ENCODE measurements around the gene OTOG.
"Not testable (repeated sequence)": the region's sequence is repeated elsewhere in the genome, so short reads cannot be mapped to it uniquely, and the experiment has no call there.

Gene OTOG

DNA sequence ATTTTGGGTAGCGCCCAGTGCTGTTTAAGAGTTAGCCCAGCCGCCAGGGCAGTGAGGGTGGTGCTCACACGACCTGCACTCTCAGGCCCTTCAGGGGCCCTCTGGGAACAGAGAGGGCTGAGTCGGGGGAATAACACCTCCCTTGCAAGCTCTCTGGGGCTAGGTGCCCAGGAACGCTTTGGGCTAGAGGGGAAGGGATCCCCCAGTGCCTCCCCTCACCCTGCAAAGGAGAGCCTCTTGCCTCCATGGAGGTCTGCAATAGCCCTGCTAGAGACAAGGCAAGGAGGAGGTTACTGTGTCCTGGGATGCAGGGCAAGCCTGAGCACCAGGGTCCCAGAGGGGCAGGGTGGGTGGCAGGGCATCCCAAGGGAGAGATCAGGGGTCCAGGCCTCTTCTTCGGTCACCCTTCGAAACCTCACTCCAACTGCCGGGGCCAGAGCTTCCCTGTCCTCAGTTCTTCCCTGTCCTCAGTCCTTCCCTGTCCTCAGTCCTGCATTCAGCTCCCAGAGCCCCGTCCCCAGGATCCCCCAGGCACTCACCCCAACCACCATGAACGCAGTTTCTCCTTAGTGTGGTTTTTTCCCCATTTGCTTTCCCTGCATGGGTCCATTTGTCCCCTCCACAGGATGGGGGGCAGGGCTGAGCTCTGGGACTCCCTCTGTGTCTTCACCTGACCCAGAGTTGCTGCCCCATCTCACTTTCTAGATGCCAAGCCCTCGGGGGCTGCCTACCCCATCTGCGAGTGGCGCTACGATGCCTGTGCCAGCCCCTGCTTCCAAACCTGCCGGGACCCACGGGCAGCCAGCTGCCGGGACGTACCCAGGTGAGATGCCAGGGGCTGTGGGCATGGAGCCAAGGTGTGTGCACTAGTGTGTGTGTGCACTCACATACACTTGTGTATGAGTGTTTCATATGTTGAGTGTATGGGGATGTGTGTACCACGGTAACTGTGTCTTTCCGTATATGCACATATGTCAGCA is 60.8 kb downstream of the OTOG start:
- no peak for DNase-seq

DNA sequence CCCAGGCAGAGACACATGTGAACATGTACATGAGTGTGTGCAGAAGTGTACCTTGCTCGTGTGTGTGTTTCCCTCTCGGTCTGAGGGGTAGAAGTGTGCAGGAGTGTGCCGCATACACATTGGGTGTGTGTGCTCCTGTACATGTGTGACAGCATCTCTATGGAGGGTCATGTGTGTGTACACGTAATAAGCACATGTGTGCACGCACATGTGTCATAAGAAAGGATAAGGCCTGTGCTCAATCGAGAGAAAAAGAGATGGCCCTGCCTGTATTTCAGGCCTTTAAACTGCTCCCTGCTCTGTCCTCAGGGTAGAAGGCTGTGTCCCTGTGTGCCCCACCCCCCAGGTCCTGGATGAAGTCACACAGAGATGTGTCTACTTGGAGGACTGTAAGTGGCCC is 61.8 kb downstream of the OTOG start:
- DNase-seq, result no peak

DNA sequence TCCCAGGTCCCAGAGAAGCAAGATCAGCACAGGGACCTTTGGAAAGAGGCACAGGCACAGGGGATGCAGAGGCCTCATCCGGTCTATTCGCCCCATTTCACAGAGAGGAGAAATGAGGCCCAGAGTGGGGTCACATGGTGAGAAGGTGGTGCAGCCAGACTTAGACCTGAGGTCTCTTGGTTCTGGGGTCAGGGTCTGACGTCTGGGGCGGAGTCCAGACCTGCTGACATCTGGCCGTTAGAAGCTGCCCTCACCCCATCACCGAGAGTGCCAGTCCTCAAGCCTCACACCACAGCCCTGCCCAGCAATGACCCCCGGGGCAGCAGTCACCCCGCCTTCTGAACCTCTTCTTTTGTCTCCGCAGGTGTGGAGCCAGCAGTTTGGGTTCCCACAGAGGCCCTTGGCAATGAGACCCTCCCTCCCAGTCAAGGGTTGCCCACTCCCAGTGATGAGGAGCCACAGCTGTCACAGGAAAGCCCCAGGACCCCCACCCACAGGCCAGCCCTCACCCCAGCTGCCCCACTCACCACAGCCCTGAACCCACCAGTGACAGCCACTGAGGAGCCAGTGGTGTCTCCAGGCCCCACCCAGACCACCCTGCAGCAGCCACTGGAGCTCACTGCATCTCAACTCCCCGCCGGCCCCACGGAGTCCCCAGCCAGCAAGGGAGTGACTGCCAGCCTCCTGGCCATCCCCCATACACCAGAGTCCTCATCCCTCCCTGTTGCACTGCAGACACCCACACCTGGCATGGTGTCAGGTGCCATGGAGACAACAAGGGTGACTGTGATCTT is 62.4 kb downstream of the OTOG start:
- no peak for DNase-seq

DNA sequence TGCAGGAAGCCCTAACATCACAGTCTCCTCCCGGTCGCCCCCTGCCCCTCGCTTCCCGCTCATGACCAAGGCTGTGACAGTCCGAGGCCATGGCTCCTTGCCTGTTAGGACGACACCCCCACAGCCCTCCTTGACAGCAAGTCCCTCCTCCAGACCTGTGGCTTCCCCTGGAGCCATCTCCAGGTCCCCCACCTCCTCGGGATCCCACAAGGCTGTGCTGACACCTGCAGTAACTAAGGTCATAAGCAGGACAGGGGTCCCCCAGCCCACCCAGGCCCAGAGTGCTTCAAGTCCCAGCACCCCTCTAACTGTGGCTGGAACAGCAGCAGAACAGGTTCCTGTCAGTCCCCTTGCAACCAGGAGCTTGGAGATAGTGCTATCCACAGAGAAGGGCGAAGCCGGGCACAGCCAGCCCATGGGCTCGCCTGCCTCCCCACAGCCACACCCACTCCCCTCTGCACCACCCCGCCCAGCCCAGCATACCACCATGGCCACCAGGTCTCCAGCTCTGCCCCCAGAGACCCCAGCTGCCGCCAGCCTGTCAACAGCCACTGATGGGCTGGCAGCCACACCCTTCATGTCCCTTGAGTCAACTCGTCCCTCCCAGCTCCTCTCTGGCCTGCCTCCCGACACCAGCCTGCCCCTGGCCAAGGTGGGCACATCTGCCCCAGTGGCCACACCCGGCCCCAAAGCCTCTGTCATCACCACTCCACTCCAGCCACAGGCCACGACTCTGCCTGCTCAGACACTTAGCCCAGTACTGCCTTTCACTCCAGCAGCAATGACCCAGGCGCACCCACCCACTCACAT is 63.2 kb downstream of the OTOG start:
- no peak for DNase-seq

DNA sequence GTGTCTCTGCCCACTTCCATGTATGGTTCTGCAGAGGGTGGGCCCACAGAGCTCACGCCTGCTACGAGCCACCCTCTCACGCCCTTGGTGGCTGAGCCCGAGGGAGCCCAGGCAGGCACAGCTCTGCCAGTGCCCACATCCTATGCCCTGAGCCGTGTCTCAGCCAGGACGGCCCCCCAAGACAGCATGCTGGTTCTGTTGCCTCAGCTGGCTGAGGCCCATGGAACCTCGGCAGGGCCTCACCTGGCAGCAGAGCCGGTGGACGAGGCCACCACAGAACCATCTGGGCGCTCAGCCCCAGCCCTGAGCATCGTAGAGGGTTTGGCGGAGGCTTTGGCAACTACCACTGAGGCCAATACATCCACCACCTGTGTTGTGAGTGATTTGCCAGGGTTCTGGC is 64.0 kb downstream of the OTOG start:
- DNase-seq, result no peak

DNA sequence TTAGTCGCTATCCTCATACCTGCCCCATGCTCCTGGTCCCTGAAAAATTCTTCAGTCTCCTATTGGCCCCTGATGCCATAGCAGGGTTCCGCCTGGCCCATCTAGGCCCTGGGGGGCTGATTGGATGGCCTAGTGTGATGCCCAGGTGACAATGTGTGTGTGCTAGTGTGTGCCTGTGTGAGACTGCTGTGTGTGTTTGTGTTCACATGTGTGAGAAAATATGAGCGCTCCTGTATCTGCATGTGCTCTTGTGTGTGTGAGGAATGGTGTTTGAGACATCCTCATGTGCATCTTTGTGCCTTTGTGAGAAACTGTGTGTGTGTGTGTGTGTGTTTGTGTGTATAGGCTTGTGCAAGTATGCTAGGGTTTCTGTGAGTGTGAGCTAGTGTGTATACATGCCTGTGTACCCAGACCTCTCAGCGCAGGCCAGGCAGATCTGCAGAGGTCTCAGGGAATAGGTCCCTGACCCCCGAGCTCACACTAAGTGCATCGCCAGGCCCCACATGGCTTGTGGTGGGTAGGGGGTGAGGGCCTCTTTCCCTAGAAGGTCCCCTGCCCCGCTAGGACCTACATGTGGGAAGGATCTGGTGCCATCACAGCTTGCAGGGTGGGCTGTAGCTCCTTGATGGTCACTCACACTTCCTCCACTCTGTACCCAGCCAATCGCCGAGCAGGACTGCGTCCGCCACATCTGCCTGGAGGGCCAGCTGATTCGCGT is 64.6 kb downstream of the OTOG start:
- no peak for DNase-seq

DNA sequence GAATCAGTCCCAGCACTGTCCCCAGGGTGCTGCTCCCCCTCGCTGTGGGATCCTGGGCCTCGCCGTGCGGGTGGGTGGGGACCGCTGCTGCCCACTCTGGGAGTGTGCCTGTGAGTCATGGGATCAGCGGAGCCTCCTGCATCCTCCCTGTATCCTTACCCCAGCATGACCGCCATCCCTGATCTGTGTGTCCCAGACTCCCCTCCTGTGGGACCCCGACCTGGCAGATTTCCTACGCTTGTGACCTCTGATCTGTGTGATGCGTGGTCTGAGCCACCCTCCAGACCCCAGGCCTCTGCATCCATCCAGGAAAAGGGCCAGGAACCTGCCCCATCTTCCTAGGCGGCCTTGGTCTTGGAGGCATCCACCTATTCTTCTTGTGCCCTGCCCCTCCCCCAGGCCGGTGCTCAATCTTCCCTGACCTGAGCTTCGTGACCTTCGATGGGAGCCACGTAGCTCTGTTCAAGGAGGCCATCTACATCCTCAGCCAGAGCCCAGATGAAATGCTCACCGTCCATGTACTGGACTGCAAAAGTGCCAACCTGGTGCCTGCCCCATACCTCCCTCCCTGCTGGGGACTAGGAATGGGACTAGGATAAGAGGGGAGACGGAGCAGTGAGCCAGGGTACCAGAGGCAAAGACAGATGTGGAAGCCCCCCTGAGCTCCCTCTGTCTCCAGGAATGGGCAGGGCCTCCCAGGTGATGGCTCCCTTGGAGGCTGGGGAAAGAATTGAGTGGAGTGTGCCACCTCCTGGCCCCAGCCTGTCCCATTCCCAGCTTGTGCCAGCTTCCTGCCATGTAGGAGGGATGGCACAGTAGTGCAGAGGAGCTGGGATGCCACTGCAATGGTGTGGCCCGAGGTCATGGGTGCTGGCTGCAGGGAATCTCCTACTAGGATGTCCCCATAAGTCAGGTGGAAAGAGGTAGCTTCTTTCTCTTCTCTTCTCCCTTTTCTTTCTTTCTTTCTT is 65.4 kb downstream of the OTOG start:
- DNase-seq, result no peak

DNA sequence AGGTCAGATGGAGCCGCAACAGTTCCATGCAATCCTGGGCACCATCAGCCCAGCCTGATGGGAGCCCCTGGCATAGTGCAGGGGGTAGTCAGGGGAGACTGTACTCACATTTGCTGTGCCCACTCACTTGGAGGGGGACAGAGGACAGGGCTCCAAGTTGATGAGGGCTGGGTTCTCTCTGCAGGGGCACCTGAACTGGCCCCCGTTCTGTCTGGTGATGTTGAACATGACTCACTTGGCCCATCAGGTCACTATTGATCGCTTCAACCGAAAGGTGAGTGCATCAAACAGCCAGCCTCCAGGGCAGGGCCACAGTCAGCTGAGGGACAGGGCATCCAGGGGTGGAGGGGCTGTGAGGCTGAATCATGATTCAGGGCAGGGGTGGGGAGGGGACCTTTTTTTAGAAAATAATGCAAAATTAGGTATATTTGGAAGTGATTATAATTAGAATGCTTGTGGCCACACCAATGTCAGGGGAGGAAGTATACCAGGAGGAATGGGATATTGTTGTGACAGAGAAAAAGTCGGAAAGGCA is 66.4 kb downstream of the OTOG start:
- no peak for DNase-seq

DNA sequence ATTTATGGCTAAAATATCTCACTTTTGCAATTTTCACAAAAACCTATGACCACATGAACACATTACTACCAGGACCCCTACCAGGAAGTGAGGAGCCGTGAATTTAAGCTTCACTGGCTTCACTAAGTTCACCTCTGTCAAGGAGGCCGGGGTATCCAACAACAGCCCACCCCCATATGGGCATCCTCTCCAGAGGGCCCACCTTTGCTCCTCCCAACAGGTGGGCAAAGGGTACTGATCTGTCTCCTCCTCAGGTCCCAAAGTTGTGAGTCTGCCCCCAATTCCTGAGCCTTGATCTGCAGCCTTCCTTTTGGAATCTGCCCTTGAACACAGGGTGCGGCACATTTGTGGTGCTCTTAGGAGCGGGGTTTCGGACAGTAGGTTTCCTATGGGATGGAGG is 66.9 kb downstream of the OTOG start:
- DNase-seq, result no peak

DNA sequence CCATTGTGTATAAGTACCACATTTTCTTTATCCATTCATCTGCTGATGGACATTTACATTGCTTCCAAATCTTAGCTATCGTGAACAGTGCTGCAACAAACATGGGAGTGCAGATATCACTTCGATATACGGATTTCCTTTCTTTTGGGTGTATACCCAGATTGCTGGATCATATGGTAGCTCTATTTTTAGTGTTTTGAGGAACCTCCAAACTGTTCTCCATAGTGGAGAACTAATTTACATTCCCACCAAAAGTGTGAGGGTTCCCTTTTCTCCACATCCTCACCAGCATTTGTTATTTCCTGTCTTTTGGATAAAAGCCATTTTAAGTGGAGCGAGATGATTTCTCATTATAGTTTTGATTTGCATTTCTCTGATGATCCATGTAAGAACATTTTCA is 75.7 kb downstream of the OTOG start:
- not testable (repeated sequence) for DNase-seq

DNA sequence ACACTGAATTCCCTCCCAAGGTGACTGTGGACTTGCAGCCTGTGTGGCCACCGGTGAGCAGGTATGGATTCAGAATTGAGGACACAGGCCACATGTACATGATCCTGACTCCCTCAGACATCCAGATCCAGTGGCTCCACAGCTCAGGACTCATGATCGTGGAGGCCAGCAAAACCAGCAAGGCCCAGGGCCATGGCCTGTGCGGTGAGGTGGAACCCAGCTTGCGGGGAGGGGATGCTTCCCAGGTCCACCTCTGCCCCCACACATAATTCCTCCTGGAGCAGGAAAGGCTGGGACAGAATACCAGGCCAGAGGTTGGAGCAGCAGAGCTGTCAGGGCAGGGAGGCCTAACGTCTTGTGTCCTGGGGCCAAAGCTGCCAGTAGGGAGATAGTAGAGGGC is 82.1 kb downstream of the OTOG start:
- DNase-seq, result no peak

DNA sequence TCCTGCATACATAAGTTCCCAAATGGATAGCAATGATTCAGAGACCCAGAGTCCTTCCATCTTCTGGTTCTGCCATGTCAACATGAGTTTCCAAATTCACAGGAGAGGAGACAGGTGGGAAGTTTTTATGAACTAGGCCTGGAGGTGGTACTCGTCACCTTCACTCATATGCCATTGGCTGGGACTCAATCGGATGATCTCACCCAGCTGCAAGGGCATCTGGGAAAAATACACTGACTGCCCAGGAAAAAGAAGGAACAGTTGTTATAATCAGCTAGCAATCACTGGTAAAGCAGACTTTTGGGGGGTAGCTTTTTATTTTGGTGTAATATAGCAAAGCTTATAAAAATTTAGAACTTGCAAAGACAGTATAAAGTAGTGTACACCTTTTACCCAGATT is 83.9 kb downstream of the OTOG start:
- no peak for DNase-seq

DNA sequence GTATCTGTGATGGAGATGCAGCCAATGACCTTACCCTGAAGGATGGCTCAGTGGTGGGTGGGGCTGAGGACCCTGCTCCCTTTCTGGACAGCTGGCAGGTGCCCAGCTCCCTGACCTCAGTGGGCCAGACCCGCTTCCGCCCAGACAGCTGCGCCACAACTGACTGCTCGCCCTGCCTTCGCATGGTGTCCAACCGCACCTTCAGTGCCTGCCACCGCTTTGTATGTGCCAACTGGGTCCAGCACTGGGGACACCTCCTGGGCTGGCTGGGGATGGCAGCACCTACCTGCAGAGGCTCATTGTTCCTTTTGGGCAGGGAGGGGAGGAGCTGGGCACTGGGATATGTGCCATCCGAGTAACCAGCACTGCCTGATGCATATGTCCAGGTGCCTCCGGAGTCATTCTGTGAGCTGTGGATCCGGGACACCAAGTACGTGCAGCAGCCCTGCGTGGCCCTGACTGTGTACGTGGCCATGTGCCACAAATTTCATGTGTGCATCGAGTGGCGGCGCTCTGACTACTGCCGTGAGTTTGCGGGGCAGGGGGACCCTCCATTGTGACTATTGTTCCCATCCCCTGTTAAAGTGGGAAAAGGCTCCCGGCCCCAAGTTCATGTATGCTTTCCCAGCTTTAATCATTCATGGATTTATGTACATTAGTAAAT is 84.8 kb downstream of the OTOG start:
- no peak for DNase-seq

DNA sequence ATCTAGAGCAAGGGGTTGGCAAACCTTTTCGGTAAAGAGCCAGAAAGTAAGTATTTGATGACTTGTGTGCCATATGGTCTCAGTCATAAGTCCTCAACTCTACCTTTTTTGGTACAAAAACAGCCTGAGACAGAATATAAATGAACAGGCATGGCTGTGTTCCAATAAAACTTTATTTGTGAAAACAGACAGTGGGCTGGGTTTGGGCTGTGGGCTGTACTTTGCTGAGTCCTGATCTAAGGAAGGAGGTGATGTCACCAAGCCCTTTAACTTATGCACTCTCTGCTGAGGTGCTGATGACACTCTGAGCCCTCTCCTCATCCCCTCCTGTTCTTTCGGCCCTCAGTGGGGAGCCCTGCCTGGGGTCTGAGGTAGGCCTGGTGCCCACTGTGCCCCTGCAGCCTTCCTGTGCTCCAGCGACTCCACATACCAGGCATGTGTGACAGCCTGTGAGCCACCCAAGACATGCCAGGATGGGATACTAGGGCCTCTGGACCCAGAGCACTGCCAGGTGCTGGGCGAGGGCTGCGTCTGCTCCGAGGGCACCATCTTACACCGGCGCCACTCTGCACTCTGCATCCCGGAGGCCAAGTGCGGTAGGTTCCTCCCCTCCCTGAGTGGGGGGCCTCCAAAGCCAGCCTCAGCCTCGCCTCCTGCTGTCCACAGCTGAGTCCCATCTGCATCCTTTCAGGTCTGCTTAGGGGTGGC is 86.4 kb downstream of the OTOG start:
- no peak for DNase-seq

DNA sequence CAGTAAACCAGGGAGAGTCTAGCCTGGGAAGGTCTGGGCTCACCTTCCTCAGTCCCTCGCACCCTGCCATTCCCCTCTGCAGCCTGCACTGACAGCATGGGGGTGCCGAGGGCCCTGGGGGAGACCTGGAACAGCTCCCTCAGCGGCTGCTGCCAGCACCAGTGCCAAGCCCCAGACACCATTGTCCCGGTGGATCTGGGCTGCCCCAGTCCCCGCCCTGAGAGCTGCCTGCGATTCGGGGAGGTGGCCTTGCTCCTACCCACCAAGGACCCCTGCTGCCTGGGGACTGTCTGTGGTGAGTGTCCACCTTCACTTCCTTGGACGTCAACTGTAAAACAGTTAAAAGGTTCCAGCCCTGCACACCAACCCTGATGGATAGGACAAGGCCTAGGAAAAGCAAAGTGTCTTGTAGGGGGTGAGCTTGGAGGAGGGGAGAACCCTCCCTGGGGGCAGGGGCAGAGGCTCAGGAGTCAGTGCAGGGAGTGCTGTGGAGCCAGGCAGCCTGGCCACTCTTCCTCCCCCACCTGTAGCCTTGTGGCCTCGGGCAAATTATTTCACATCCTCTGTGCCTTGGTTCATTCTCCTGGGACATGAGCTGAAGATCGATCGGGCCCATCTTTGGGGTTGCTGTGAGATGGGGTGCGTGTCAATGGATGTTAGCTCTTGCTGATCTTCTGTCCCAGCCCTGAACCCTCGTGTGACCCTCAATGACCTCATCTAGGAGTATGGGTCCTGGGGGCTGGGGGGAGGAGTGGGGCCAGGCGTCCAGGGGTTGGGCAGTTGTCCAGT is 87.1 kb downstream of the OTOG start:
- no peak for DNase-seq

DNA sequence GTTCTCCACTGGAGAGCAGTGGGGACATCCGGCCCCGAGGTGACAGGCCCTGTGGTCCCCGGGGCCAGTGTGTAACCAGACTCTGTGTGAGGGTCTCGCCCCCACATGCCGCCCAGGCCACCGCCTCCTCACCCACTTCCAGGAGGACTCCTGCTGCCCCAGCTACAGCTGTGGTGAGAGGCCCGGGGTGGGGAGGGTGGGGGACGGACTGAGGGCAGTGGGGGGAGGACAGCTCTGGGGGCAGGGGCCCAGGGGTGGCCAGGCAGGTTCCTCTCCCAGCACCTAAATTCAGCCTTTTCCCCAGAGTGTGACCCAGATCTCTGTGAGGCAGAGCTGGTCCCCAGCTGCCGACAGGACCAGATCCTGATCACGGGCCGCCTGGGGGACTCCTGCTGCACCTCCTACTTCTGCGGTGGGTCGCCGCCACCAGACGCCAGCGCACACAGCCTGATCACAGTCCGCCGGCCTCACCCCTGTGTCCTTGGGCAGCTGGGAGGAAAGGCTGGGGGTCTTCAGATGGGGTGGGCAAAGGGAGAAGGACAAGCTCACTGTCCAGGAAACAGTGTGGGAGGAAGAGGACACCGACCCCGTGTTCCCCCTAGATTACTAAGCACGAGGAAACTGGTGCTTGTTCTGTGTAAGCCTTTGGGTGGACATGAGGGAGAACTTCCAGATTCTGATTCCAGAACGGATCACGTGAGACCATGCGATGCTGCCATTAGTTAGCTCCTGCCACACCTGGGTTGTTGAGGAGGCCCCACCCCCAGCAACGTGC is 87.9 kb downstream of the OTOG start:
- no peak for DNase-seq

DNA sequence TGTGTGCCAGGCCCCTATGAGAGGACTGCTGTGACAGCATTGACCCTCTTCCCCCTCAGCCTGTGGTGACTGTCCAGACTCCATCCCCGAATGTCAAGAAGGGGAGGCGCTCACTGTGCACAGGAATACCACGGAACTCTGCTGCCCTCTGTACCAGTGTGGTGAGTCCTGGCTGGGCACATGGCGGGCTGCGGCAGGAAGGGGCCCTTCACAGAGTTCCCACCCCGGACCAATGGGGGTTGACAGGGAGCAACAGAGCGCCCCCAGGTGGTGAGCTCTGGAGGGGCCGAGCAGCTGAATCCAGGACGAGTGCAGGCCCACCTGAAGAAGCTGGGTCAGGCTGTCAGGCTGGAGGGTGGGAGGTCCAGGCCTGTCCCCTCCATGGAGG is 88.5 kb downstream of the OTOG start:
- no peak for DNase-seq

DNA sequence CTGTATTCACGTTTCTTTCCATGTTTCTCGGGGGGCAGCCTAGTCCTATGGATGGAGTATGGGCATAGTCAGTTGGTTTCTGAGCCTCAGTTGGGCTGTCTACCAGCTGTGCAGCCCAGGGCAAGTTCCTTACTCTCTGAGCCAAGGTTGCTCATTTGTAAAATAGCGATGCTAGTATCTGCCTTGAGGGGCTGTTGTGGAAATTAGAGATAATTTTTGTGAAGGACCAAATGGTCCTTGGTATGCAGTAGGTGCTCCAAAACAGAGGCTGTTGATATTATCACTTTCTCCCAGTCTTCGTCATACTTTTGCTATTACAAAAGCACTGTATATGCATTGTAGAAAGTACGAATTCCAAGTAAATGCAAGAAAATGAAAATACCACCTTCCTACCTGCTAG is 89.7 kb downstream of the OTOG start:
- no peak for DNase-seq
